ENCODE measurements around the gene DUSP19.

DNA sequence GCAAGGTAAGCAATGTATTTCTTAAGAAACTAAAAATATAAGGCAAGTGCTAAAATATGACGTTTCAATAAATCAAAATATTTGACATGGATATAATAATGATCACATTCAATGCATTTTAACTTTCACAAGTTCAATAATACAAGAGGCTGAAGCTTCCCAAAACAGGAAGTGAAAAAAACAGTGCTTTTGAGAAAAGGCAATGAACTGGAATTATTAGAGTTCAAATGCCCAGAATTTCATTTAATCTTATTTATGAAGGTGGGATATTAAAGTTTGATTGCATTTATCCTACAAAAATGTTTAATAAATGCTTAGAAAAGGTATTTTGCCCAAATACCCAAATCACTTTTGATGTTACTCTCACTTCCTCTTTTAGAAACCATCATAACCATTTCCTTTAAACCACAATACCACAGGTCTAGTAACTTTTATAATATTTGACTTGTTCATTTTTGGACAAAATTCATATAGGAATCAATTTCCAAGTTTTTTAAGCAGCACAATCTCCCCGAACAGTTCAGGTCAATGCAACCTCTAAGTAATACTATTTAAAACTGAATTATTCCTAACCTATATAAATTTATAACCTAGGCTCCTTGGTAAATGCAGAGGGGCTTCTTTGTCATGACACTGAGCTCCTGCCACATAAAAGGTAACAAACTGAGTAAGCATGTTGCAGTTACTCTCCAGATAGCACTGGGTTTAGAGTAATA, 42.4 kb upstream of the DUSP19 start:
- TF ChIP-seq, protein P1, sequence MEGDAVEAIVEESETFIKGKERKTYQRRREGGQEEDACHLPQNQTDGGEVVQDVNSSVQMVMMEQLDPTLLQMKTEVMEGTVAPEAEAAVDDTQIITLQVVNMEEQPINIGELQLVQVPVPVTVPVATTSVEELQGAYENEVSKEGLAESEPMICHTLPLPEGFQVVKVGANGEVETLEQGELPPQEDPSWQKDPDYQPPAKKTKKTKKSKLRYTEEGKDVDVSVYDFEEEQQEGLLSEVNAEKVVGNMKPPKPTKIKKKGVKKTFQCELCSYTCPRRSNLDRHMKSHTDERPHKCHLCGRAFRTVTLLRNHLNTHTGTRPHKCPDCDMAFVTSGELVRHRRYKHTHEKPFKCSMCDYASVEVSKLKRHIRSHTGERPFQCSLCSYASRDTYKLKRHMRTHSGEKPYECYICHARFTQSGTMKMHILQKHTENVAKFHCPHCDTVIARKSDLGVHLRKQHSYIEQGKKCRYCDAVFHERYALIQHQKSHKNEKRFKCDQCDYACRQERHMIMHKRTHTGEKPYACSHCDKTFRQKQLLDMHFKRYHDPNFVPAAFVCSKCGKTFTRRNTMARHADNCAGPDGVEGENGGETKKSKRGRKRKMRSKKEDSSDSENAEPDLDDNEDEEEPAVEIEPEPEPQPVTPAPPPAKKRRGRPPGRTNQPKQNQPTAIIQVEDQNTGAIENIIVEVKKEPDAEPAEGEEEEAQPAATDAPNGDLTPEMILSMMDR (IDR thresholded peaks at IDR 0.05 in 2 of 3, conservative IDR thresholded peaks at IDR 0.05 in 1 of 3; ENCODE audit: borderline replicate concordance in 1 of 3, insufficient read depth in 1 of 3, low read depth in 2 of 3, low read length in 2 of 3), result no peak
- TF ChIP-seq POLR2A (IDR thresholded peaks at IDR 0.05; ENCODE audit: borderline replicate concordance, extremely low read depth, insufficient read depth, insufficient read length), result no peak
- no peak for TF ChIP-seq SP1 (IDR thresholded peaks at IDR 0.05; ENCODE audit: low read depth)
- no peak for TF ChIP-seq EZH2 (IDR thresholded peaks at IDR 0.05)
- TF ChIP-seq, protein P2, sequence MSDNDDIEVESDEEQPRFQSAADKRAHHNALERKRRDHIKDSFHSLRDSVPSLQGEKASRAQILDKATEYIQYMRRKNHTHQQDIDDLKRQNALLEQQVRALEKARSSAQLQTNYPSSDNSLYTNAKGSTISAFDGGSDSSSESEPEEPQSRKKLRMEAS (IDR thresholded peaks at IDR 0.05), result no peak
- TF ChIP-seq, protein P3, sequence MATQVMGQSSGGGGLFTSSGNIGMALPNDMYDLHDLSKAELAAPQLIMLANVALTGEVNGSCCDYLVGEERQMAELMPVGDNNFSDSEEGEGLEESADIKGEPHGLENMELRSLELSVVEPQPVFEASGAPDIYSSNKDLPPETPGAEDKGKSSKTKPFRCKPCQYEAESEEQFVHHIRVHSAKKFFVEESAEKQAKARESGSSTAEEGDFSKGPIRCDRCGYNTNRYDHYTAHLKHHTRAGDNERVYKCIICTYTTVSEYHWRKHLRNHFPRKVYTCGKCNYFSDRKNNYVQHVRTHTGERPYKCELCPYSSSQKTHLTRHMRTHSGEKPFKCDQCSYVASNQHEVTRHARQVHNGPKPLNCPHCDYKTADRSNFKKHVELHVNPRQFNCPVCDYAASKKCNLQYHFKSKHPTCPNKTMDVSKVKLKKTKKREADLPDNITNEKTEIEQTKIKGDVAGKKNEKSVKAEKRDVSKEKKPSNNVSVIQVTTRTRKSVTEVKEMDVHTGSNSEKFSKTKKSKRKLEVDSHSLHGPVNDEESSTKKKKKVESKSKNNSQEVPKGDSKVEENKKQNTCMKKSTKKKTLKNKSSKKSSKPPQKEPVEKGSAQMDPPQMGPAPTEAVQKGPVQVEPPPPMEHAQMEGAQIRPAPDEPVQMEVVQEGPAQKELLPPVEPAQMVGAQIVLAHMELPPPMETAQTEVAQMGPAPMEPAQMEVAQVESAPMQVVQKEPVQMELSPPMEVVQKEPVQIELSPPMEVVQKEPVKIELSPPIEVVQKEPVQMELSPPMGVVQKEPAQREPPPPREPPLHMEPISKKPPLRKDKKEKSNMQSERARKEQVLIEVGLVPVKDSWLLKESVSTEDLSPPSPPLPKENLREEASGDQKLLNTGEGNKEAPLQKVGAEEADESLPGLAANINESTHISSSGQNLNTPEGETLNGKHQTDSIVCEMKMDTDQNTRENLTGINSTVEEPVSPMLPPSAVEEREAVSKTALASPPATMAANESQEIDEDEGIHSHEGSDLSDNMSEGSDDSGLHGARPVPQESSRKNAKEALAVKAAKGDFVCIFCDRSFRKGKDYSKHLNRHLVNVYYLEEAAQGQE (IDR thresholded peaks at IDR 0.05; ENCODE audit: low read depth), result no peak
- TF ChIP-seq CEBPB (IDR thresholded peaks at IDR 0.05; ENCODE audit: low read depth), result no peak
- no peak for TF ChIP-seq ZNF274 (IDR thresholded peaks at IDR 0.05; ENCODE audit: low read depth, low read length)
- TF ChIP-seq EZH2phosphoT487 (IDR thresholded peaks at IDR 0.05; ENCODE audit: borderline replicate concordance), result no peak
- TF ChIP-seq, protein P4, sequence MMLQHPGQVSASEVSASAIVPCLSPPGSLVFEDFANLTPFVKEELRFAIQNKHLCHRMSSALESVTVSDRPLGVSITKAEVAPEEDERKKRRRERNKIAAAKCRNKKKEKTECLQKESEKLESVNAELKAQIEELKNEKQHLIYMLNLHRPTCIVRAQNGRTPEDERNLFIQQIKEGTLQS (IDR thresholded peaks at IDR 0.05), result no peak
- TF ChIP-seq POLR2AphosphoS5 (IDR thresholded peaks at IDR 0.05; ENCODE audit: low read depth, low read length), result no peak
- TF ChIP-seq TCF7L2 (IDR thresholded peaks at IDR 0.05; ENCODE audit: borderline replicate concordance, extremely low read depth, insufficient read depth, insufficient read length), result no peak
- no peak for TF ChIP-seq RAD21 (IDR thresholded peaks at IDR 0.05; ENCODE audit: low read depth)
- TF ChIP-seq SIN3A (IDR thresholded peaks at IDR 0.05; ENCODE audit: low read depth), result no peak

Measured in HCT116 (cell line).